Left forelimb (tissue), 1 donor: ENCODE results near the gene GPN1.
"Not testable (repeated sequence)": the region's sequence is repeated elsewhere in the genome, so short reads cannot be mapped to it uniquely, and the experiment has no call there.

Experiments
- DNase-seq: peaks from one replicate; pipeline ENCODE4 v3.0.0-alpha.2; 2018; ENCODE audit warnings: low spot score

The GPN1 gene

DNA sequence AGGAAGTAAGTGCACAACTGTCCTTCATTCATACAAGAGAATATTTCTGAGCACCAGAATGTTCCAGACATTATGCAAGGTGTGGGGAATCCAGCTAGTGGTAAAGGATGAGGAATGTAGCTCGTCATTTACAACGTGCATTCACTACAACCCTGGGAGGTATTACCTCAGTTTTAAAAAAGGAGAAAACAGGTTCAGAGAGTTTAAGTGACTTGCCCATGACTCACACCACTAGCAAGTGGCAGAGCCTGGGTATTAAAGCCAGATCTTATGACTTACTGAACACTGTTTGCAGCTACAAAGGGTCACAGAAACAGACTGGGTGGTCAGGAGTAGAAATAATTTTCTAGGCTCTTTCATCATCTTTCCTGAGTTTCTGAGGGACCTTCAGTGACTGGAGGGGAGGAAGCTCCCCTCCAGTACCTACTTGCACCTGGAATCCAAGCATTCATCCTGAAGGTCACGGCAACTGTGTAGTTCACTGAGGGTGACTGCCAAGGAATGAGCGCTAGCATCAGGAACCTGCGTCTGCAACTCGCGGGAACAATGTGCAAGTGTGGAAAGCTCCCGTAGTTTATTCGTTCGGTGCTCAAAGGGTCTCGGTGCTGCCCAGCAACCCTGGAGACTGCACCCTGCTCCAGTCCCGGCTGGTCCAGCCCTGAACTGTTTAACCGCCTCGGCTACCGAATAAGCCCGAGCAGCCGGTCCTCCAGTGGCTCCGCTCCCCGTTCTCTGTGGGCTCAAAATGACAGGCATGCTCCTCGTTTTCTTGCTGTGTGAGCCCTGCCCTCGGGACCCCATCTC is 685 bp upstream of the GPN1 start:
- DNase-seq: no peak

DNA sequence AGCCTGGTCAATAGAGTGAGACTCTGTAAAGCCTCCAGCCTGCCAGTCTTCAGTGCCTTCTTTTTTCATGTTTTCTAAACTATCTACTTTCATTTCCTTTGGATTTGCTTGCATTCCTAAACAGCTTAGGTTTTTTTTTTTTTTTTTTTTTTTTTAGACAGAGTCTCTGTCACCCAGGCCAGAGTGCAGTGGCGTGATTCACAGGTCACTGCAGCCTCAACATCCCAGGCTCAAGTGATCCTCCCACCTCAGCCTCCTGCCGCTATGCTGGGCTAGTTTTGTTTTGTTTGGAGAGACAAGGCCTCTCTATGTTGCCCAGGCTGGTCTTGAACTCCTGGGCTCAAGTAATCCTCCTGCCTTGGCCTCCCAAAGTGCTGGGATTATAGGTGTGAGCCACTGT is 1.4 kb downstream of the GPN1 start:
- not testable (repeated sequence) for DNase-seq

DNA sequence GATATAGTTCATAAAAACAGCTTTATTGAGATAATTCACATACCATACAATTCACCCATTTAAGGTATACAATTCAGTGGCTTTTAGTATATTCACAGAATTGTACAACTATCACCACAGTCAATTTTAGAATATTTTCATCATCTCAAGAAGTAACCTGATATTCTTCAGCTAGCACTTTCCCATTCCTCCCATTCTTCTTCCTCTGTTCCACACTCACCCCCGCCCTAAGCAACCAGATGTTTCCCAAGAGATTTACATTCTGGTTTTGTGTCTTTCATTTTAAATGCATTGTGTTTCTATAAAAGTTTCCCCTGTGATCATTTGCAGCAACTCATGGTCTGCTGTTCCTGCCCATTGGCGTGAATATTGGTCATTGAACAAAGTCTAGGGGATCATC is 5.4 kb downstream of the GPN1 start:
- no peak for DNase-seq

DNA sequence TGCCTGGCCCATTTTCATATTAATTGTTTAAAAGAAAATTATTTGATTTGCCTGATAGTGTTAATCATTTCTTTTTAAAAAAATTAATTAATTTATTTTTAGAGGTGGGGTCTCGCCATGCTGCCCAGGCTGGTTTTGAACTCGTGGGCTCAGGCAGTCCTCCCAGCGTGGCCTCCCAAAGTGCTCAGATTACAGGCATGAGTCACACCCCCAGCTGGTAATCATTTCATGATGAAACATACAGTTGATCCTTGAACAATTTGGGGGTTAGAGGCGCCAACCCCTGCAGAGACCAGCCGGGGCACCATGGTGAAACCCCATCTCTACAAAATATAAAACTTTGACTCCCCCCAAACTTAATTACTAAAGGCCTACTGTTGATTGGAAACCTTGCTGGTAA is 7.9 kb downstream of the GPN1 start:
- no peak for DNase-seq

DNA sequence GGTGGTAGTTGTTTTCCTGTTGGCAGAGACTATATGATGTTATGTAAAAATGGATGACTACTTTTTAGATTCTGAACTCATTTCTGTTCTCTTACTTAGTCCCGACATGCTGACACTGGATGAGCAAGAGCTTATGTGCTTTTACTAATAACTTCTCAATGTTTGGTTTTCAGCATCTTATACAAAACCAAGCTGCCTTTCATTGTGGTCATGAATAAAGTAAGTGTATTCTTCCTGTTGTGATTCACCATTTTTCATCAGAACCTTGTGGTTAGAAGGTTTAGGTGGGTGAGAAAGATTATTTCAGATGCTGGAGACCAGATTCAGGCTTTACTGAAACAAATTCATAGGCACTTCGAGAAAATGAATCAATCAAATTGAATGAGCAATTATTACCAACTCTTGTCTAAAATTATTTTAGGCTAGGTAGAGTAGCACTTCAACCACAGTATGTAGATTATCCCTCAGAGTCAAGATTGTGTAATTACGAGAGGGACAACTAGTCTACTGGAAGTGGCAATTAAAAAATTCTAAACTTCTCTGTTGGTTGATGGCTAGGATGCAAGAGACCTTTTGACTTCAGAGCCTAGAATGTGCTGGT is 9.3 kb downstream of the GPN1 start:
- no peak for DNase-seq

DNA sequence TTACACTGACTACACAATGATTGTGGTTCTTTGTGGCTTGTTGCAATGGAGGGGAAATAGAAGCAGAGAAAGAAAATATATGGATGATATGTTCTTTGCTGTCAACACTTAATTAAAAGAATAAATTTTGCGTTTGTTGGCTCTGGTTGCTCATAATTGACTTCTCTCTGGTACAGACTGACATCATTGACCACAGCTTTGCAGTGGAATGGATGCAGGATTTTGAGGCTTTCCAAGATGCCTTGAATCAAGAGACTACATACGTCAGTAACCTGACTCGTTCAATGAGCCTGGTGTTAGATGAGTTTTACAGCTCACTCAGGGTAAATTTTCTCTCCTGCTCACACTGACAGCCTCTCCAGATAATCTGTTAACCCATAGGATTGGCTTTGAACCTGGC is 9.9 kb downstream of the GPN1 start:
- no peak for DNase-seq

DNA sequence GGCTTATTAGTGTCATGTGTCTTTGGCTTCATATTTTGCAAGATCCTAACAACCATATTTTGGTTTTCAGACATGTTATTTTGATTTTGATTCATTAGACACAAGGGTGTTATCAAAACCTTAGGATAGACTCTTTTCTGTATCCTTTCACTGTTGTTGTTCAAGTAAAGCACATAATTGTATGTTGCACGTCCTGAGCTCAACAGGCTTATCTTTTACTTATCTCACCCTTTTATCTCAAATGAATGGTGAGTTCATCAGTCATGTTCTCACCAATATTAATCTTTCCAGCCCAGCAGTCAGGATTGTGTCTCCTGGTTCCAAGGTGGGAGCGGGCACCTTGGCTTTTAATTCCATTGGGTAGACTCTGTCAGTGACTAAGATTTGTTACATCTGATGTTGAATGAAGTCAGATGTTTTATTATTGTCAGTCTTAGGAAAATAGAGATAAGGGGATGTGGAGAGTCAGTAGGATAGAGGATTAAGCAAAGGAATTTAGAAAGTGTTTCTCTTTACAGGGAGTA is 11.9 kb downstream of the GPN1 start:
- DNase-seq: no peak

DNA sequence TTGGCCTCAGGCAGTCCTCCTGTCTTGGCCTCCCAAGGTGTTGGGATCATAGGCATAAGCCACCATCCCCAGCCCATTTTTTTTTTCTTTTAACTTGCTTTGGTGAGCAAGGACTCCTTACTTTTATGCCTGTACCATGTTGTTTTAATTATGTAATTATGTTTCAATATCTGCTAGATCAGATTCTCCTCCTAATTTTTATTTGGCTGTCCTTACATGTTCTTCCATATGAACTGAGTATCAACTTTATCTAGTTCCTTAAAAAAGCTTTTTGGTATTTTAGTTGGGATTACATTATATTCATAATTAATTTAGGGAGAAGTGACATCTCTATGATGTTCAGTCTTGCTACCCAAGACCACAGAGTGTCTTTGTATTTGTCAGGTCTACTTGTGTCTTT is 16.3 kb downstream of the GPN1 start:
- no peak for DNase-seq

DNA sequence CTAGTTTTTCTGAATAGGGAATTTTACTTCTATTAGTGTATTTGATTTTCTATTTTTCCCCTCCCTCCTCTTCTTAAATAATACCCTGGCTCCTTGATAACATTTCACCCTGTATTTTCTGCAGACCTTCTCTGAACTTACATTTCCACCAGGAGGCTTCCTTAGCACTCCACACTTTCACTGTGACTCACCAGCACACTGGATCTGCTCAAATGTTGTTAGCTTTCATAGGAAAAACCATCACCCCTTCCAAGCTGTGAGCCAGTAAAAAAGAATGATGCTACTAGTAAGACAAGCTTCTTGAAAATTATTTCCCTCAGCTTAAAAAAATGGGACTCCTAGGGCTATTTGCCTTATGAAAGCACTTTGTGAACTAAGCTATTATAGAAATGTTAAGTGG is 18.4 kb downstream of the GPN1 start:
- DNase-seq: no peak

DNA sequence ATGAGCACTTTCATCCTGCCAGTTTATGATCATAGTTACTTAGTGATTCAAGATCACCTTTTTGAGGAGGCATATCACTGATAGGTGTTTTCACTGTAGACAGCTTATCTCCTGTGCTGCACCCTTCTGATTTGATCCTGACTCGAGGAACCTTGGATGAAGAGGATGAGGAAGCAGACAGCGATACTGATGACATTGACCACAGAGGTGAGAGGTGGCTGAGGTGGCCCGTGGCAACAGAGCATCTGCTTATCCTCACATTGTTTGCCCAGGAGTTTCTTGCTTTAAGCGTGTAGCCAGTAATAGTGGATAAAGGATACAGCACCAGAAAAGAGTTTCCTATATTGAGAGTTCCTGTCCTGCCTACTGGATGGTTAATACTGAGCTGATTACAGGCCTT is 18.9 kb downstream of the GPN1 start:
- no peak for DNase-seq

DNA sequence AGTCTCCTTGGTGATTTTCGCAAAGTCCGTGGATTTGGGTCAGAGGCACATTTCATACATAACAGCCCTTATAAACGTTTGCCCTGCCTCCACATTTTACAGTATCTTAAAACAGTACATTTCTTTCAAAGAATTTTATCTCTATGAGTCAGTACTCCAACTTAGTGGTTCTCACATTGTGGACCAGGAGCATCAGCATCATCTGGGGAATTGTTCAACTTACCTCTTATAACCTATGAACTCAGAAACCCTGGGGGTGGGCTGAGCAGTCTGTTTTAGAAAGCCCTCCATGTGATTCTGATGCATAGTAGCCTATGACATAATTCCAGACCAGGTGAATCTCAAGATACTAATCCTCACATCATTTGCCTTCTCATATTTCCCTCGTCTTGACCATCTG is 22.2 kb downstream of the GPN1 start:
- no peak for DNase-seq

DNA sequence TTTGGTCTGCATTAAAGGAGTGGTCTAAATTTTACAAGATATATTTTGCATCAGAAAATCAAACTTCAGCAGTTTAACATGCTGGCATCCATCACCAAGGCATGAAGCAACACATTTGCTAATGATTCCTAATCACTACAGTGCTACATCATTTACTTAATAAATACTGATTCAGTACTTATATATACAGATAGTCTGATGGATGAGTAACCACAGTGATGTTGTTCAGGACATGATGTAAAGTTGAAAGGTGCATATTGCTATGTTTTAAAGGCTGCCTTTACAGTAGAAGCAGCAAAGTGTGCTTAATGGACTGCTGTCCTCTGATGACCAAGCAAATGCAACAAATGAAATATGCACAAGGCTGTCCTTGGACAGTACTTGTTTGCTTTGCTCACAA is 23.5 kb downstream of the GPN1 start:
- no peak for DNase-seq

DNA sequence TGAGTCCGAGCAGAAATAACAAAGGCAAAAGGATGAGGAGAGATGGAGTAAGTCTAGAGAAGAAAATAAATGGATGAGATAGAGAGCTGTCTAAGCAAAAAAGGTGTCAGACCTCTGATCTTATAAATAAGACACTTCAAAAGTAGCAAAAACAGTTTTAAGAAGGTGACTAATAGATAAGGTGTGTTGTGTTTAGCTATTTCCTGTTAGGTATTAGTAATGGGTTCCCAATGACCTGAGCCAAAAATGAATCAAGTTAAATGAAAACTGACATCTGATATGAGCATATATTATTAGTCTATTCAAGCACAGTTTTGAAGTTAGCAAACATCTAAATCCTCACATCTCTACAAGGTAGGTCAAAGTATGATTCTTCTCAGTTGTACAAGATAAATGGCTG is 23.9 kb downstream of the GPN1 start:
- no peak for DNase-seq

DNA sequence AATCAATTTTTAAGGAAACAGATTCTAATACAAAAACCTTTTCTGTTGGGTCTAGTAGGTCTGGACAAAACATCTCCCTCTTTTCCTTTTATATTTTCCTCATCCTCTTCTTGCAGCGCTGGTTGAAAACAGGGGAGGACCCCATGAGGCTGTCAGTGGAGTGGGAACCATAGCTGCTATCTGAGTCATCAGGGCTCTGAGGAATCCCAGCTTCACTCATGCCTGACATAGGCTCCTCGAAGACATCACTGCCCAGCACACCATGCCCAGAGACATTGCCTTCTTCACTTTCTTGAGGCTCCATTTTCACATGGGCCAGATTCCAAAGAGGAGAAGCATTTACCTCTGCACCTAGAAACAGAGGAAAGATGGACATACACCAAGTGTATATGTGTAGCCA is 24.5 kb downstream of the GPN1 start:
- DNase-seq: no peak

DNA sequence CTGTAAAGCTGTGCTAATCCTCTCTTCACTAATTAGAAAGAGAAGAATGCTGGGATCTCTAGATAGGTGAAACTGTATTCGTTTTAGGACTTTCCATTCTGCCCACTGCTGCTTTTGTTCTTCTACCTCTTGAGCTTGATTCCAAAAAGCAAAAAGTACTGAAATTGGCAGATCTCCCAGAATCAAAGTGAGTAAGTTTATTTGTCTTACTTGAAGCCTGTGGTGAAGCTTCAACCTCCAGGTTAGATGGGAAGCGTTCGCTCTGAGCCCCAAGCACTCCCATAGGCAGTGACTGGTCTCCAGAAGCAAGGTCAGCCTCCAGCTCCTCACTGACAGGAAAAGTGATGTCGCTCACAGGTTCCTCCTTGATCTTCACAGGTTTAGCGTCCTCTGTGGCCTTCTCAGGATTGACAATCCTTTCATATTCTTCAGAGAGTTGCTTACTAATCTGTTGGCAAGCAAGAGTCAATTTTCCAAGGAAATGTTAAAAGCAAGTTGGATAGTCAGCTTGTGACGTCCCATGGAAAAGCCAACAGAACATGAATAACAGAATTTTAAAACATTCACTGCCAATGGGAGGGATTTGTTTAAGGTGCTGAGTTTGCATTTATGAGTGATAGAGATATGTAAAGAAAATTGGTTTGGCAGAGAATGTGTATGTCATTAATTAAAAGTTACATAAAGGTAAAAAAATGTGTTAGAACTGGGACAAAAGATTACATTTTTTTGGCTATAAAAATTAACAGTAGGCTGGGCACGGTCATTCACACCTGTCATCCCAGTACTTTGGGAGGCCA is 26.5 kb downstream of the GPN1 start:
- no peak for DNase-seq

DNA sequence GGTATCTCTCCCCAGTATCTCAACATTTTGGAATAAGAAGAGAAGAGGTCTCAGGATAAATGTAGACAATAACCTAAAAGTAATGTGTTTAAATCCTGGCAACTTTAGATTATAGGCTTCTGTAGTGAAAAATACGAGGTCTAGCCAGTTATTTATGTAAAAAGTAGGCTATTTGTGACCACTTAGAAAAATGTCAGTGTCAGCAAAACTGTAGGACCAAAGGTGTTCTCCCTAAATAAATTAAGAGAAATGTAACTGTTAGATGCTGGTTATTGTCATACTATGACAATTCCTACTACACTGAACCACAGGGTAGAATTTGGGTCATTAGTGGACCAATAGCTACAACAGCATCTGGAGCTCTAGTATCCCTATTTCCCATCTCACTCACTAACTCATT is 32.5 kb downstream of the GPN1 start:
- no peak for DNase-seq

DNA sequence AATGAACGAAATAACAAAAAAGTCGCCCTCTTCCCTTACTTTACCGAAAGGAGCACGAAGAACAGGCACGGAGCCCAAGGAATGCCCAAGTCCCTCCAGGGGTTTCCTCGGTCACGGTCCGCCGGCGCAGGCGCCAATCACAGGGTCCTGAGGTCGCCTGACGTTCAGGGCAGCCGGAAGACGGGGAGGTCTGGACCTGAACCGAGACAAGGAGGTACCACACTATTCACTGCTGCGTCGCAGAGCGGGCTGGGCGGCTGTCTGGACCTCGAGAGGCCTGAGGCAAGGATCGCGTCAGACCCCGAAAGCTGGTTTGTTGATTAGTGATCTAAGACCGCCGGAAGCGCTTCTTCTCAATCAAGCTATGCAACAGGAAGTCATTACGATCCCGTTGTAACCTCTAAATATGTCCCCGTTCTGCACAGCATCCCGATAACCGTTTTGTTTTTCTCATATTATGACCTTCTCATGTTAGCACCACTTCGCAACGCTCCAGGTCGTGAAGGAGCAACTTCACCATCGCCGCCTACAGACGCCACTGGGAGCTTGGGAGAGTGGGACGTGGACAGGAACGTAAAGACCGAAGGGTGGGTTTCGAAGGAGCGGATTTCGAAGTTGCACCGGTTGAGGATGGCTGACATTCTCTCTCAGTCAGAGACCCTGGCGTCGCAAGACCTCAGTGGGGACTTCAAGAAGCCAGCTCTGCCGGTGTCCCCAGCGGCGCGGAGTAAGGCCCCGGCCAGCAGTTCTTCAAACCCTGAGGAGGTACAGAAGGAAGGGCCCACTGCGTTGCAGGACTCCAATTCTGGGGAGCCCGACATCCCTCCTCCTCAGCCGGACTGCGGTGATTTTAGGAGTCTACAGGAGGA is 34.7 kb downstream of the GPN1 start, which contains the start of the genes SLC4A1AP and SUPT7L:
Gene SLC4A1AP (plus strand): TSS at position 605 of the 869 bp plus-strand sequence. CDS start 26 bp downstream, at position 631.
Gene SUPT7L (minus strand): TSS at position 330 of the 869 bp plus-strand sequence. CDS start 1,422 bp downstream, outside the sequence.
- DNase-seq: peak; percentile 91

DNA sequence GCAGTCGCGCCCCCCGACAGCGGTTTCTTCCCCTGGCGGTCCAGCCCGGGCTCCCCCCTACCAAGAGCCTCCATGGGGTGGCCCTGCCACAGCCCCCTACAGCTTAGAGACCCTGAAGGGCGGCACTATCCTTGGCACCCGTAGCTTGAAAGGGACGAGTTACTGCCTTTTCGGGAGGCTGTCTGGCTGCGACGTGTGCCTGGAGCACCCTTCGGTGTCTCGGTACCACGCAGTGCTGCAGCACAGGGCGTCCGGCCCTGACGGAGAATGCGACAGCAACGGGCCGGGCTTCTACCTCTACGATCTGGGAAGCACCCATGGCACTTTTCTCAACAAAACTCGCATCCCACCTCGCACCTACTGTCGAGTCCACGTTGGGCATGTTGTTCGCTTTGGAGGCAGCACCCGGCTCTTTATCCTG is 35.3 kb downstream of the GPN1 start:
- no peak for DNase-seq

DNA sequence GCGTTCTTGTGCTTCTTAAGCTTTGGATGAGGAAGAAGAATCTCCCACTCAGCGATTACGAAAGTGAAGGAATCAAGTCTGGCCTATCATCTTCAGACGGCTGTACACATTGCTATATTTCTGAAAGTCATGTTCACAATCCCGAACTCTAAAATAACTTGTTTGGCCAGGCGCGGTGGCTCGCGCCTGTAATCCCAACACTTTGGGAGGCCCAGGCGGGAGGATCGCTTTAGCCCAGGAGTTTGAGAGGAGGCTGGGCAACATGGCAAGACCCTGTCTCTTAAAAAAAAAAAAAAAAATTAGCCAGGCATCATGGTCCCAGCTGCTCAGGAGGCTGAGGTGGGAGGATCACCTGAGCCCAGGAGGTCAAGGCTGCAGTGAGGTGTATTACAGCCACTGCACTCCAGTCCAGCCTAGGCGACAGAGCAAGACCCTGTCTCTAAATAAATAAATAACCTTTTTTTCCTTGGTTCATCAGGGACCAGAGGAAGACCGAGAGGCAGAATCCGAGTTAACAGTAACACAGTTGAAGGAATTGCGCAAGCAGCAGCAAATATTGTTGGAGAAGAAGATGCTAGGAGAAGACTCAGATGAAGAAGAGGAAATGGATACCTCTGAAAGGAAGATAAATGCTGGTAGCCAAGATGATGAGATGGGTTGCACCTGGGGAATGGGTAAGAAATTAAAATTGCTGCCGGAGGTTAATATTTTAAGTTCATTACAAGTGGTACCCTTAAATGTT is 35.9 kb downstream of the GPN1 start:
- no peak for DNase-seq

DNA sequence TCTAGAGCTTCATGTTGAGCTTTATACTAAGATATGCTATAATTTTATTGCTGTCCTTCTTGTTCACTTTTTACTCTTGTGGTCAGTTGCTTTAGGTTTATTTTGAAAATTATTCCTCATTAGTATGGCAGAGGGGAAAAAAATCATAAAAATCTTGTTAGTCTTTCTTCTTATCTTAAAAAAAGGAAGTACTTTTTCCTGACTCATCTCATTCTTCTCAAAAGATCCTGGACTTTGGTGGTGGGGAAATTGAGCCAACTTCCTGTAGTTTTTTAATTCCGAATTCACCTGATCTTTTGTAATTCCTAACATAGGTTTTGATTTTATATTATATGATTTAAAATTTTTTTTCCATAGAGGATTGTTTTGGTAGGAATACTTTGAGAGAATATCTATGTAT is 38.6 kb downstream of the GPN1 start:
- DNase-seq: no peak

DNA sequence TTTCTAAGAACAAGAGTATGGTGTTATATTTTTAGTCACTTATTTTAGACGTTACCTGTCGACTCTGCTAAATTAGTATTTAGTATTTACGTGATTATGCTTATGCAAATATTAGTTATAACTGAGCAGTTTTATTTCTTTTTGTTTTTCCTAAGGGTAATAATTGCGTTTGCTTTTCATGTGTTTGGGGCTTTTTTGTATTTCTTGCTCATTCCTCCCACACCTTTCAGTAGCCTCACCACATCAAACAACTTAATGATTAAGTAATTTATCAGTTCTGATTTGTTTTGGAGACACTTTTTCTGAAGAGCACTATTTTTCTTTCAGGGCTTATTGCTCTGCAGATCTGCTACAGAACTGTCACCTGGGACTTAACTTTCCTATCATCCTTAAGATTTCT is 42.4 kb downstream of the GPN1 start:
- no peak for DNase-seq
